GM12892 (cell line): ENCODE measurements around the gene GOLGA7B.

ENCODE experiments used
- POLR2A ChIP-seq: IDR thresholded peaks from 2 replicates; pipeline ENCODE4 v1.6.1; 2011; ENCODE audit warnings: low read depth, low read length, control low read depth
- POLR2AphosphoS5 ChIP-seq: IDR thresholded peaks from 2 replicates; pipeline ENCODE4 v1.6.1; 2011; ENCODE audit warnings: low read depth, low read length, control low read depth
- TAF1 ChIP-seq: IDR thresholded peaks from 2 replicates; pipeline ENCODE4 v1.6.1; 2011; ENCODE audit warnings: low read depth, mild to moderate bottlenecking, control low read depth, low read length, borderline replicate concordance

GRCh38 chr10:97904018-97904381 lies 54.4 kb downstream of the GOLGA7B start:
- TF ChIP-seq POLR2A (no peak), TAF1 (no peak), POLR2AphosphoS5 (no peak)
